GM19324 (cell line): Measurements from ENCODE around the gene AKT1S1.
"Not testable (repeated sequence)": the region's sequence is repeated elsewhere in the genome, so short reads cannot be mapped to it uniquely, and the experiment has no call there.

ENCODE experiments used
- ATAC-seq: cut with Tn5 transposase; IDR thresholded peaks from one replicate; pipeline ENCODE4 v1.9.1; 2021; ENCODE audit warnings: mild to moderate bottlenecking, moderate library complexity; ENCODE audit not compliant: unreplicated experiment, low FRiP score

The AKT1S1 gene

GRCh38 chr19:49877020-49877878 lies at the start of gene AKT1S1, which contains the start of gene TBC1D17:
Gene AKT1S1 (minus strand): TSS chr19:49877355. CDS start chr19:49873295, 4,060 bp downstream.
Gene TBC1D17 (plus strand): TSS chr19:49877702. CDS start chr19:49877724, 22 bp downstream.
- ATAC-seq: peak; percentile 71

- ATAC-seq: no peak
Observed at GRCh38 chr19:49926515-49926914, 49.4 kb upstream of the AKT1S1 start.

DNA sequence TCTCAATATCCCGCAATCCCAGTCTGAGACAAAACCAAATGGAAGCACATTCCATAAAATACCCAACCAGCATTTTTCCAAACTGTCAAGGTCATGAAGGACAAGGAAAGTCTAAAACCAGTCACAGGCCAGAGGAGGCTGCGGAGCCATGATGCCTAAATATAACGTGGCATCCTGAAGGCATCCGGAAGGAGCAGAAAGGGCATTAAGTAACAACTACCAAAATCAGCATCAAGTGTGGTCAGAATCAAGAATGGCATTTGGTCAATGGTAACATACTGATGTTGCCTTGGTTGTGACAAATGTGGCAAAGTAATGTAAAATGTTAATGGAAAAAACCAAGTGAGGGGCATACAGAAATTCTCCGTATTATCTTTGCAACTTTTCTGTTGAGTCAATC lies 48.3 kb upstream of the AKT1S1 start:
- ATAC-seq: no peak

- not testable (repeated sequence) for ATAC-seq
Observed at GRCh38 chr19:49924881-49925210, 47.7 kb upstream of the AKT1S1 start.

DNA sequence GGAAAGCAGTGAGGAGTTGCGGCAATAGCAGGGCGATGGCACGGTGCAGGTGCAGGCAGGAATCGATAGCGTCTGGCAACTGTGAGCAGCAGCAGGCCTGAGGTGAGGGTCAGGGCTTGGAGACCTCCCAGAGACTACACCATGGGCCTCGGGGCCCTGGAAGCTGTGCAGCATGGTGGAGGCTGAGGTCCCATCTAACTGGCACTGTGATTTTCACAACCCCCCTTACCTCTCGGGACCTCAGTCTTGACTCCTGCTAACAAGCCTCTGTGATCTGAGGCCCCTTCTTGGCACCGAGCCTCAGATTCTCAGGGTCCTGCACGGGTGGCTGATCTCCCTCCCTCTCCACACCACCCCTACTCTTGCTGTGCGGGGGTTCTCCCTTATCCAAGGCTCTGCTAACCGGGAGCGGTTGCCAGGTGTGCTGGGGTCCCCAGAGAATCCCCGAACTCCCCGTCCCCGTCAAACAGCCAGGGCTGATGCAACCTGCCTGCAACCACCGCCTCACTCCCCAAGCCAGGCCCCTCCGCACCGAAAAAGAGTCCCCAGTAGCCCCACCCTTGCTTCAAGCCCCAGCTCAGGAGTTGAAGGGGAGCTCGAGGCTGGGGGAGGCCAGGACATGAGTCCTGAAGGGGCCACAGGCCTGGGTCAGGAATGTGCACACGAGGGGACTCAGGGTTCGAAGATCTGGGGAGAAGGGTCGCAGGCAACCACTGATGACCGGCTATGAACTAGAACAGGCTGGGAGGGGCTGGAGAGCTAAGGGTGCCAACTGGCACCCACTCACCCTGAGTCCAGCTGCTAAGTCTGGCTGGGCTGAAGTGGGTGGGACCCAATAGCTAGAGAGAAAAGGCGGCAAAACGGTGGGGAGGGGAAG lies 47.1 kb upstream of the AKT1S1 start:
- ATAC-seq: no peak

GRCh38 chr19:49923055-49924003 lies 46.2 kb upstream of the AKT1S1 start:
- no peak for ATAC-seq

- no peak for ATAC-seq
Observed at GRCh38 chr19:49921871-49922795, 45.0 kb upstream of the AKT1S1 start.

DNA sequence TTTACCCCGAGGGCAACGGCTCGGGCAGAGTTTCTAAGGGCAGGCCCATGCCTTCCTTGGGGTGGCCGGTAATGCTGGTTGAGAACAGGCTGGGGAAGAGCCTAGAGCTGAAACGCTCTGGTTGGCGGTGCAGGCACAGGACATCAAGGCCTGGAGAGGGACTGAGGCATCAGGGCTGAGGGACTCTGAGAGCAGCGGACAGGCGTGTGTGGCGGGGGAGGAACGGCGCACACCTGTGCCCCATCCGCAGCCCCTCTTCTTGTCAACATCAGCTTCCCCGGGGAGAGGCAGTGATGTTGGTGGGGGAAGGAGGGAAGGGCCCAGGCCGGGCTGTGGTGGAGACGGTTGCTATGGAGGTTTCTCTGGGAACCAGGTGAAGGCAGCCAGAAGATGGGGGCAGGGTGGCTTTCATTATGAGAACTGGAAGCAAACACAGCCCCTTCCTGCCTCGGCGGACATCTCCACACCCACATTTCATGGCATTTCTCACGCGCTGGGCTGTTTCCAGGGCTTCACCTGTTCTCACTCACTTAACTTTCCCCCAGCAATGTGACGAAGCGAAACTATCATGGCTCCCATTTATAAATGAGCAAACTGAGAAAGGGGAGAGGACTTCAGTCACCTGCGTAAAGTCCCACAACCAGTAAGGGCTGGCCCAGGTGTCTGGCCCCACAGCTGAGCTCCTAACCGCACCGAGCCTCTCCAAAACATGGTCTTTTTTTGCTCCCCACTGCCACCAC lies 43.6 kb upstream of the AKT1S1 start:
- ATAC-seq: no peak

DNA sequence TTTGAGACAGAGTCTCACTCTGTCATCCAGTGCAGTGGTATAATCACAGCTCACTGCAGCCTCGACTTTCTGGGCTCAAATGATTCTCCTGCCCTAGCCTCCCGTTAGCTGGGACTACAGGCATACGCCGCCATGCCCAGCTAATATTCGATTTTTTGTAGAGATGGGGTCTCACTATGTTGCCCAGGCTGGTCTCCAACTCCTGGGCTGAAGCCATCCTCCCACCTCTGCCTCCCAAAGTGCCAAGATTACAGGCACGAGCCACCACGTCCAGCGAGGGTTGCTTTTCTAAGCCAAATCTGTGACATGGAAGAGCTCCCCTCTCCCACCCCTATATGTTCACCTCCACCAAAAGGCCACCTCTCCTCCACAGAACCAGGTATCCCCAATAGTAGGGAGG lies 40.9 kb upstream of the AKT1S1 start:
- no peak for ATAC-seq

DNA sequence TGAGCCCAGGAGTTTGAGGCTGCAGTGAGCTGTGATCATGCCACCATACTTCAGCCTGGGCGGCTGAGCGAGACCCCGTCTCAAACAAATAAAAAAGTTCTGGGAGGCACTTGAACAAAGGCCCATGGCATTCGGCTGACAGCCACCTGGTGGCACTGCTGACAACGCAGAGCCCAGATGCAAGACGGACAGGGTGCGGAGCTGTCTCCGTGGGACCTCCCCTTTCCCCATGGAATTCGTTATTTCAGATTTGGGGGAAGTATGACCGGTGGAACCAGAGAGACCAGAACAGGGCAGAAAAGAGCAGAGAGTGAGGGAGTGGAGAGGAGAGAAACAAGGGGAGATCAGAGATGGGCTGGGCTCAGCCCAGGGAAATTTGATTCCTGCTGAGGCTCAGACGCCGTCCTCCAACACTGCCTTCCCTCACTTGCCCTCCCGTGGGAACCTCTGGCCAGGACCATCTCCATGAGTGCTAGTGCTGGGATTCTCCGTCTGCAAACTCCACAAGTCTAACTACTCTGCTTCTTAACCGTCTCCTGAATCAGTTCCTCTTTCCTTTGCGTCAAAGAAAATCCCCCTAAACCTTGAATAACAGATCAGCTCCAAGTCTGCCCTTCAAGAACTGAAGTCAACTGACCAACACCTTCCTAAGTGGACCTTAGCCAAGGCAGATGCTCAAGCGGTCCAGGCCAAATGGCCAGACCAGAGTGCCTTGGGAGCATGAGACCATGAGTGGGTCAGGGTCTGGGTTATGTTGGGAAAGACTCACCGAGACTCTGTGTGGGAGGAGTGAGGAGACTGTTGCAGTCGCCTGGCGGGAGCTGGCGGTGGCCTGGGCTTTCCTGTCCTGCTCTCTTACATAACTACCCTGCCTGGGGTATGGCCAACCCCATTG lies 39.9 kb upstream of the AKT1S1 start:
- ATAC-seq: no peak

DNA sequence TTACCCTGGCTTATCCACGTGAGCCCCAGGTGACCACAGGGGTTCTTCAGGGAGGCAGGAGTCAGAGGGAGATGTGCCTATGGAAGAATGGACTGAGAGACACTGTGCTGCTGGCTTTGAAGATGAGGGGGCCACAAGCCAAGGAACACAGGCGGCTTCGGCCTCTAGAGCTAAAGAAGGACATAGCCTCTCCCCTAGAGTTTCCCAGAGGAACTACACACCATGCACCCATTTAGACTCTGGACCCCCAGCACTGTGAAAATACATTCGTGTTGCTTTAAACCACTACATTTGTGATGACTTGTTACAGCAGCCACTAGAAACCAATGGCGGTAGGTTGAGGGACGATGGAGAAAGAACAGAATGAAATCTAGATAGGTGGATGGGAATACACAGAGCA lies 38.1 kb upstream of the AKT1S1 start:
- ATAC-seq: no peak

- ATAC-seq: no peak
Observed at GRCh38 chr19:49913720-49914119, 36.6 kb upstream of the AKT1S1 start.

DNA sequence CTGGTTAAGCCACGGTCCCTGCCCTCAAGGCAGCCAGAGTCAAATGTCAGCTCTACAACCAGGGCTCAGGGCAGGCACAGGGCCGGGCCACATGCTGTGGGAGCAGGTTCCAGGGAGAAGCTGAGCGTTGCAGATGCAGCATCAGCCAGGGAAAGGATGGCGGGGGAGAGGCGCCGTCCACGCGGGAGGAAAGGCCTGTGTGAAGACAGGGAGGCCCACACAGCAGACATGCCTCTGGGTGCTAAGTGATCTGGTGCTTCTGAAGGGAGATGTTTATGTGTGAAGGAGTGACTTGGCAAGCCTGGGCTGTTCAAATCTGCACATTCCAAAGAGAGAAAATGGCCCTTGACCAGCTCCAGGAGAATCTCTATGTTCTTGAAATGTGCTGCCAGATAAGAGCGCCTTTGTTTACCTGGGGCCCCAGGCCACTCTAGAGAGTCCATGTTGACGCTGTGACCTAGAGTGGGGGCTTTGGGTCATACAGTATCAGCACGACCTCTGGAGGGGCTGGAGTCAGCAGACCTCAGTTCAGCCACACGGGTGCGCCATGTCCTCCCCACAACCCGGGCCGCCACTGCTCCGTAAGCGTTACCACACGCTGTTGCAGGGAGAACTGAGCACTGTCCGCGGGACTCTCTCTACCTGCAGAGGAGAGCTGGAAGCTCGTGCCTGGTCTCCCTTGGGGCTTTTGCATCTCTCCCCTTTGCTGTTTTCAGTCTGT lies 36.0 kb upstream of the AKT1S1 start:
- no peak for ATAC-seq

- no peak for ATAC-seq
Observed at GRCh38 chr19:49911381-49912145, 34.4 kb upstream of the AKT1S1 start.

GRCh38 chr19:49910179-49910578 lies 33.0 kb upstream of the AKT1S1 start:
- no peak for ATAC-seq
